HK-2 (cell line): ENCODE data around the gene SEMA4D.

Source experiments
- DNase-seq: peaks from one replicate; pipeline ENCODE4 v3.0.0-alpha.2; 2018; ENCODE audit not compliant: unreplicated experiment

Gene SEMA4D

GRCh38 chr9:89528131-89528530 is 30.2 kb upstream of the SEMA4D start:
- no peak for DNase-seq

GRCh38 chr9:89527084-89527483 is 29.2 kb upstream of the SEMA4D start:
- no peak for DNase-seq

- no peak for DNase-seq
Measured at GRCh38 chr9:89526667-89527066, 28.8 kb upstream of the SEMA4D start.

- DNase-seq, result no peak
Measured at GRCh38 chr9:89525446-89526374, 27.8 kb upstream of the SEMA4D start.

- DNase-seq, result no peak
Measured at GRCh38 chr9:89524963-89525362, 27.1 kb upstream of the SEMA4D start.

- no peak for DNase-seq
Measured at GRCh38 chr9:89523948-89524347, 26.0 kb upstream of the SEMA4D start.

- DNase-seq, result no peak
Measured at GRCh38 chr9:89522959-89523285, 25.0 kb upstream of the SEMA4D start.

- no peak for DNase-seq
Measured at GRCh38 chr9:89522261-89522958, 24.5 kb upstream of the SEMA4D start.

GRCh38 chr9:89519366-89519805 is 21.5 kb upstream of the SEMA4D start:
- peak; percentile 34 for DNase-seq

GRCh38 chr9:89518466-89519365 is 20.8 kb upstream of the SEMA4D start:
- no peak for DNase-seq

GRCh38 chr9:89515416-89515815 is 17.5 kb upstream of the SEMA4D start:
- no peak for DNase-seq

- no peak for DNase-seq
Measured at GRCh38 chr9:89514956-89515355, 17.0 kb upstream of the SEMA4D start.

- no peak for DNase-seq
Measured at GRCh38 chr9:89514337-89514736, 16.4 kb upstream of the SEMA4D start.

- DNase-seq, result no peak
Measured at GRCh38 chr9:89513837-89514236, 15.9 kb upstream of the SEMA4D start.

- no peak for DNase-seq
Measured at GRCh38 chr9:89512382-89512781, 14.5 kb upstream of the SEMA4D start.

GRCh38 chr9:89508951-89509615 is 11.2 kb upstream of the SEMA4D start:
- no peak for DNase-seq

GRCh38 chr9:89505911-89506310 is 8.0 kb upstream of the SEMA4D start:
- peak; percentile 25 for DNase-seq

- no peak for DNase-seq
Measured at GRCh38 chr9:89505048-89505447, 7.1 kb upstream of the SEMA4D start.

- no peak for DNase-seq
Measured at GRCh38 chr9:89502671-89503070, 4.8 kb upstream of the SEMA4D start.

GRCh38 chr9:89502038-89502601 is 4.2 kb upstream of the SEMA4D start:
- no peak for DNase-seq

- DNase-seq, result no peak
Measured at GRCh38 chr9:89501311-89501898, 3.5 kb upstream of the SEMA4D start.
